Fibroblast of upper back skin (primary cell): ENCODE results near the gene SLC17A4.

Source experiments
- DNase-seq: peaks from one replicate; pipeline ENCODE4 v3.0.0-alpha.2; 2013

The SLC17A4 gene

DNA sequence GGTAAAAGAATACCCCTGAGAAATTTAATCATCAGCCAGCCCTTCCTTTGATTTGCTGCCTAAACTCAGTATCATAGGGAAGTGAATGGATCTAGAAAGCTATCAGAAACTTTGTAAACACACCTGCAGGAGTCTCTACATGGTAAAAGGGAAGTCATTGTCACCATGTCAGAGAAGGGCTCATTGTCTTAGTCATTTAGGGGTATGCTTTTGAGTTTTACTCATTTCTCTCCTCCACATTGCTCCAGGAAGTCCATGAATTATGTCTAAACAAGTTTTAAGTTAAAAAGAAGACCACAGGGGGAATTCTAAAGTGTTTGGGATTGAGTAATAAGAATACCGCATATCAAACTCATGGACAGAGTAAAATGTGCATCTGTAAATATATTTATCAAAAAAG is 74.8 kb downstream of the SLC17A4 start:
- DNase-seq, result no peak

GRCh38 chr6:25830458-25830857 is 75.9 kb downstream of the SLC17A4 start:
- DNase-seq, result no peak
